Fibroblast of pulmonary artery (primary cell): ENCODE results near the gene DUOX1.

ENCODE experiments used
- DNase-seq: peaks from one replicate; pipeline ENCODE4 v3.0.0-alpha.2; 2010; ENCODE audit warnings: low read depth
- H3K4me3 ChIP-seq: replicated peaks from 2 replicates; pipeline ENCODE4 v1.5.1; 2011; ENCODE audit warnings: low read depth, mild to moderate bottlenecking, control low read depth, low read length, moderate library complexity
- CTCF ChIP-seq: IDR thresholded peaks from 2 replicates; pipeline ENCODE4 v1.5.1; 2011; ENCODE audit warnings: mild to moderate bottlenecking, control low read depth, low read length, inconsistent platforms; ENCODE audit errors: missing control alignments

The DUOX1 gene

GRCh38 chr15:45138814-45139765, 9.3 kb downstream of the DUOX1 start:
- TF ChIP-seq CTCF, result no peak
- no peak overlapping the region for H3K4me3 ChIP-seq
- no peak for DNase-seq

- DNase-seq, result no peak
- H3K4me3 ChIP-seq, result no peak overlapping the region
- no peak for TF ChIP-seq CTCF
Measured at GRCh38 chr15:45139770-45140169, 10.0 kb downstream of the DUOX1 start.

GRCh38 chr15:45140557-45141250, 10.9 kb downstream of the DUOX1 start:
- no peak for TF ChIP-seq CTCF
- H3K4me3 ChIP-seq, result no peak overlapping the region
- no peak for DNase-seq

DNA sequence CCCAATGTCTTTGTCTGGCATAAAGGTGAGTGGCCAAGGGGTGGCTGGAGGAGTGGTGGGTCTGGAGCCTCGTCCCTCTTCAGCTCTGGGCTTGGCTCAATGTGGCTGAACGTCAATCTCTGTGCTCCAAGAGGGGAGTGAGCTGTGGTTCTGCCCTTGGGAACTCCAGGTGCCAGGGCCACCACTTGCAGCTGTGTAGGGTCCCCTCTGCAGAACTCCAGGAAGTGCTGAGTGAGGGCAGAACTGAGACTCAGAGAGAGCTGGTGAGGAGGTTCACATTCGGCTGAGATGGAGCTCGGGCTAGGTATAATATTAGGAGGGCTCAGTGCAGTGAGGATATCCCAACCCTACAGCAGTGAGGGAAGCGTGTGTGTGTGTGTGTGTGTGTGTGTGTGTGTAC, 11.6 kb downstream of the DUOX1 start:
- no peak for DNase-seq
- no peak for TF ChIP-seq CTCF

DNA sequence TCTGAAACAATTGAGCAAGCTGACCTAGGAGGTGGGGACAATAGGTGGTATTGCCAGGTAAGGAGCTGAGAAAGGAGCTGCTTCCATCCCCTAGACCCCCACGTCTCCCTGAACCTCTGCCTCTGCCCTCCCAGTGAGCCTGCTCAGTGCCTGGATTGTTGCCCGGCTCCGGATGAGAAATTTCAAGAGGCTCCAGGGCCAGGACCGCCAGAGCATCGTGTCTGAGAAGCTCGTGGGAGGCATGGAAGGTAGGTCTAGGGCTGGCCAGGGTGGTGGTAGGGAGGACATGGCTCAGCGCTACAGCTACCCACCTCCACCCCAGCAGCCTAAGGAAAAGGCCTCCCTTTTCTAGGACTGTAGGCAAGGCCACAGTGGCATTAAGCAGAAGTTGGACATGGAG, 13.3 kb downstream of the DUOX1 start:
- H3K4me3 ChIP-seq, result no peak overlapping the region
- no peak for TF ChIP-seq CTCF
- no peak for DNase-seq

More for the DNA sequence above, 11.6 kb downstream of the DUOX1 start:
- H3K4me3 ChIP-seq, result no peak overlapping the region

DNA sequence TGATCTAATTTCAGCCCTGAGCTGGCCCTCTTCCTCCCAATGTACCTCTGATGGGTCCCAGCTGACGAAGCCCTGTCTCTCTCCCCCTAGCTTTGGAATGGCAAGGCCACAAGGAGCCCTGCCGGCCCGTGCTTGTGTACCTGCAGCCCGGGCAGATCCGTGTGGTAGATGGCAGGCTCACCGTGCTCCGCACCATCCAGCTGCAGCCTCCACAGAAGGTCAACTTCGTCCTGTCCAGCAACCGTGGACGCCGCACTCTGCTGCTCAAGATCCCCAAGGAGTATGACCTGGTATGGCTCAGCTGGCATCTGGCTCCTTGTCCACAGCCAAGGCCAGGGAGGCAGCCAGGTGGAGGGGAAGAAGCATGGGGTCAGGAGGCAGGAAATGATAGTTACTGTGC, 14.2 kb downstream of the DUOX1 start:
- no peak for TF ChIP-seq CTCF

More for the DNA sequence above, 14.2 kb downstream of the DUOX1 start:
- H3K4me3 ChIP-seq, result no peak overlapping the region
- no peak for DNase-seq
